HCT116 (cell line): Measurements from ENCODE around the gene DYNC1LI1.

Experiments
- CTCF ChIP-seq, 3 experiments: fragments of 200-600 bp in 1 of 3; sonication (generic) in 1 of 3; IDR thresholded peaks in 2 of 3; conservative IDR thresholded peaks in 1 of 3; 2 replicates each; pipeline ENCODE4 v1.5.1; 2012 to 2017; ENCODE audit warnings: low read depth in 2 of 3, low read length in 2 of 3, antibody characterized with exemption in 1 of 3, borderline replicate concordance in 1 of 3, control low read depth in 1 of 3, mild to moderate bottlenecking in 1 of 3, mixed read lengths in 1 of 3, mixed run types in 1 of 3, moderate library complexity in 1 of 3; ENCODE audit not compliant: insufficient read depth in 1 of 3
- EGR1 ChIP-seq: IDR thresholded peaks from 2 replicates; pipeline ENCODE4 v1.6.1; 2012; ENCODE audit warnings: low read depth
- EZH2 ChIP-seq: fragments of 200-600 bp; sonication (generic); IDR thresholded peaks from 2 replicates; pipeline ENCODE4 v1.6.1; 2017; ENCODE audit warnings: antibody characterized with exemption, mixed run types
- JUND ChIP-seq: IDR thresholded peaks from 2 replicates; pipeline ENCODE4 v1.6.1; 2012
- REST ChIP-seq: IDR thresholded peaks from 2 replicates; pipeline ENCODE4 v1.6.1; 2012; ENCODE audit warnings: low read depth
- SP1 ChIP-seq: IDR thresholded peaks from 2 replicates; pipeline ENCODE4 v1.6.1; 2012; ENCODE audit warnings: low read depth
- YY1 ChIP-seq: IDR thresholded peaks from 2 replicates; pipeline ENCODE4 v1.6.1; 2011; ENCODE audit warnings: low read length, low read depth, moderate library complexity, mild to moderate bottlenecking; ENCODE audit not compliant: insufficient replicate concordance; ENCODE audit errors: extremely low read depth
- TF ChIP-seq, protein P1 (sequence below): IDR thresholded peaks from 2 replicates; pipeline ENCODE4 v1.6.1; 2012

DNA sequence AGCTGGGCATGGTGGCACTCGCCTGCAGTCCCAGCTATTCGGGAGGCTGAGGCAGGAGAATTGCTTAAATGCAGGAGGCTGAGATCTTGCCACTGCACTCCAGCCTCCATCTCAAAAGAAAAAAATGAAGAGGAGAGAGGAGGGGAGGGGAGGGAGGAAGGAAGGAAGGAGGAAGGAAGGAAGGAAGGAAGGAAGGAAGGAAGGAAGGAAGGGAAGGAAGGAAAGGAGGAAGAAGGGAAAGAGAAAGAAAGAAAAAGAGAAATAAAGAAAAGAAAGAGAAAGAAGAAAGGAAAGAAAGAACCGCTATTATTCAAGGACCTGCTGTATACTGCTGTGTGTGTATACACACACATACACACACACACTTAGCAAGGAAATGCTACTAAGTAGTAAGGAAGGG lies 35.6 kb upstream of the DYNC1LI1 start:
- TF ChIP-seq REST = no peak
- no peak for TF ChIP-seq CTCF (IDR thresholded peaks at IDR 0.05 in 2 of 3, conservative IDR thresholded peaks at IDR 0.05 in 1 of 3; ENCODE audit: borderline replicate concordance in 1 of 3, insufficient read depth in 1 of 3, low read depth in 2 of 3, low read length in 2 of 3)
- TF ChIP-seq, protein P1, sequence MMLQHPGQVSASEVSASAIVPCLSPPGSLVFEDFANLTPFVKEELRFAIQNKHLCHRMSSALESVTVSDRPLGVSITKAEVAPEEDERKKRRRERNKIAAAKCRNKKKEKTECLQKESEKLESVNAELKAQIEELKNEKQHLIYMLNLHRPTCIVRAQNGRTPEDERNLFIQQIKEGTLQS = no peak
- TF ChIP-seq YY1 = no peak
- TF ChIP-seq SP1 = no peak
- no peak for TF ChIP-seq EZH2
- TF ChIP-seq EGR1 = no peak
- TF ChIP-seq JUND = no peak
